Fibroblast of villous mesenchyme (primary cell): ENCODE results near the gene RARRES2. TPM values are rescaled to one million over a fixed set of nuclear protein-coding genes. Genes with fewer than 3 reads are reported as not detected.

ENCODE experiments used
- DNase-seq: peaks from one replicate; pipeline ENCODE4 v3.0.0-alpha.2; 2010; ENCODE audit warnings: low read depth
- H3K4me3 ChIP-seq: 2 replicates; pipeline ENCODE4 v1.5.1; 2011; ENCODE audit warnings: low read depth, mild to moderate bottlenecking, low read length
- CTCF ChIP-seq: IDR thresholded peaks from 2 replicates; pipeline ENCODE4 v1.5.1; 2012; ENCODE audit warnings: low read depth, mild to moderate bottlenecking, low read length; ENCODE audit not compliant: insufficient read depth
- total RNA-seq: library from RNA; depleted of rRNA; stranded (reverse); fragments of >200 nt; gene quantifications from 2 replicates; pipeline ENCODE4 v1.2.3, GENCODE V29; 2012

Gene RARRES2
- total RNA-seq, 1 donor, result 185 TPM

DNA sequence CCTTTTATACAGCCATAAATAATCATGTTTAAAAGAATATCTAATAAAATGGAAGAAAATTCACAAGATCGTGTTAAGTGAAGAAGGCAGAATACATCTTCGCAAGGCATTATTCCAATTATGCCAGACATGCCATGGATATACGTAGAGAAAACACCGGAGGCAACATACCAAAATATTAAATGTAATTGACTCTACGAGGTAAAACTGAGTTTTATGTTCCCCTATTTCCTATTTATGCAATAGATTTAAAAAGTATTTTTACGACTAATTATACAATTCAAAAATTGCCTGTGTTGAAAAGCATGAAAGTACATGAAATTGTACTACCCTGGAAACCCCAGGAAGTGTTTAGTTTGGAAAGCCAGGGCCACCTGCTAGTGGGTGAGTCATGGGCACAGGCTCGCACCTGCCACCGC is 26.3 kb upstream of the RARRES2 start:
- H3K4me3 ChIP-seq, result peak overlapping the region; percentile 86
- DNase-seq, result no peak
- TF ChIP-seq CTCF, result no peak

- TF ChIP-seq CTCF, result no peak
- DNase-seq, result no peak
- H3K4me3 ChIP-seq, result no peak overlapping the region
Observed at GRCh38 chr7:150365673-150366398, 24.4 kb upstream of the RARRES2 start.

GRCh38 chr7:150365194-150365593 is 23.8 kb upstream of the RARRES2 start:
- DNase-seq, result no peak
- H3K4me3 ChIP-seq, result no peak overlapping the region
- TF ChIP-seq CTCF, result no peak

- no peak overlapping the region for H3K4me3 ChIP-seq
- no peak for DNase-seq
- no peak for TF ChIP-seq CTCF
Observed at GRCh38 chr7:150363872-150364271, 22.4 kb upstream of the RARRES2 start.

DNA sequence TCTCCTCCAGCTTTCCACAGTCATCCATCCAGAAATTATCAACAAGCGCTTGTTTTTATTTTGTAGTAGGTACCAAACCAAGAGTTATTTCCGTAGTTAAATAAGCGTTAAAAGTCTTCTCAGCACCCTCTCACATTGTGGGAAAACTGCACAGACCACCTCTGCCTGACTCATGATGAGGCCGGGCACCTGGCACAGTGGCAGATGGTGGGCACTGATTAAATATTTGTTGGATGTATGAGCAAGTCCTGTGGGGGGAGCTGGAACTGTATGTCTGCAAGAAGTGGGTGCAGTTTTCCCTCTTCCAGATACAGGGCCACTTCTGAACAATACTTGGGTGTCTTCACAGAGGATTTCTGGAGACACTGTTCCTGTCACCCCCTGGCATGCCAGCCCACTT is 21.9 kb upstream of the RARRES2 start:
- H3K4me3 ChIP-seq, result no peak overlapping the region
- no peak for DNase-seq
- no peak for TF ChIP-seq CTCF

DNA sequence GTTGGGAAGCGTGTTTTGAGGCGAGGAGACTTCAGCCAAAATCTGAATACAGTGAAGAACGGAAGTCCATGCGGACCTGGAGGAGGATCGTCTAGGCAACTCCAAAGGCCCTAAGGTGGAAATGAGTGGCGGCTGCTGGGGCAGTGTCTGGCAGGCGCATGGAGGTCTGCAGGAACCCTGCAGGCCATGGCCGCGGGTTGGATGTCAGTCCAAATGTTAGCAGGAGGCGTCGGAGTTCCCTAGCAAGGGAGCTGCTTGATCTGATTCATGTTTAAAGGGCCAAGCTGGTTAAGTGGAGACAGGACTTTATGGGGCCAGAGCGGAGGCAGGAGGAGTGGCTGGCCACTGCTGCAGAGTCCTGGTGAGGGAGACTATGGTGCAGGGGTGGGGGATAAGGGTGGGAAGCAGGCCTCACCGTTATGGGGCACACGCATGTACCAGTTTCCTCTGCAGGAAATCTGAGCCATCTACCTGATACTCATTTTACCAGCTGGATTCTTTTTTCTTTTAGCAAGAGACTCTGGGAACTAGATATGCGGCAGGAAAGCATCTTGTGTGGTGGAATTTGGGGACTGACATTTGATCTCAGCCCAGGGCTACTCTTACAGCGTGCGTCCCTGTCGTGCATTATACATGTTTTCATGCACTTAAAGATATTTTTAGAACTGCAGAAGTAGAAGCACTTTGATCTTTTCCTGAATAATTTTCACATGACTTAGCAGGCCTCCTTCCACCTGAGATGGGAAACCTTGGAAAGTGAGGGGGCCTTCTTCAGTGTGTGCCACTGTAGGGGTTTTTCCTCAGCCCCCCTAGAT is 20.6 kb upstream of the RARRES2 start:
- no peak for TF ChIP-seq CTCF
- no peak for DNase-seq
- H3K4me3 ChIP-seq, result no peak overlapping the region

DNA sequence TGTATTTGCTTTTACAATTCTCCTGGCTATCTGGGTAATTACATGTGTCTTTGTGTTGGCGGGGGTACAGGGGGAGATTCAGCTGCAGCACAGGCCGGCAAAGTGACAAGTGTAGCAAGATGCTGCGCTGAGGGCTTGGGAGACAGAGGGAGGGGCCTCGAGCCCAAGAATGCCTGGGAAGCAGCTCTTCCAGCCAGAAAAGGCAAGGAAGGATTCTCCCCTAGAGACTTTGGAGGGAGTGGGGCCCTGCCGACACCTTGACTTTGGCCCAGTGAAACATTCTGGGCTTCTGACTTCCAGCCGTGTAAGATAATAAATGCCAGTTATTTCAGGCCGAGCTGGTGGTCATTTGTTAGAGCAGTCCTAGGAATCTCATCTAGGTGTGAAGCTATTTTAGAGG is 20.0 kb upstream of the RARRES2 start:
- no peak for TF ChIP-seq CTCF
- no peak overlapping the region for H3K4me3 ChIP-seq
- no peak for DNase-seq
